BLaER1 (cell line): ENCODE results near the gene CDH1.

Experiments
- H3K27ac ChIP-seq: shearing (Covaris generic); formaldehyde crosslinking; 2 replicates; pipeline ENCODE4 v1.8.1; 2022
- H3K27me3 ChIP-seq: shearing (Covaris generic); formaldehyde crosslinking; 2 replicates; pipeline ENCODE4 v1.8.1; 2022
- H3K36me3 ChIP-seq: shearing (Covaris generic); formaldehyde crosslinking; 2 replicates; pipeline ENCODE4 v1.8.1; 2022
- H3K4me1 ChIP-seq: shearing (Covaris generic); formaldehyde crosslinking; 2 replicates; pipeline ENCODE4 v1.8.1; 2022
- H3K4me2 ChIP-seq: shearing (Covaris generic); formaldehyde crosslinking; 2 replicates; pipeline ENCODE4 v1.8.1; 2022
- H3K4me3 ChIP-seq: shearing (Covaris generic); formaldehyde crosslinking; 2 replicates; pipeline ENCODE4 v1.8.1; 2022
- H3K9ac ChIP-seq: shearing (Covaris generic); formaldehyde crosslinking; 2 replicates; pipeline ENCODE4 v1.8.1; 2022
- H3K9me3 ChIP-seq: shearing (Covaris generic); formaldehyde crosslinking; 2 replicates; pipeline ENCODE4 v1.8.1; 2022
- H4K20me1 ChIP-seq: shearing (Covaris generic); formaldehyde crosslinking; 2 replicates; pipeline ENCODE4 v1.8.1; 2022
- Cebpa-rat ChIP-seq: shearing (Covaris generic); IDR thresholded peaks from 2 replicates; pipeline ENCODE4 v1.8.1; 2022

The CDH1 gene

GRCh38 chr16:68737046-68737729, at the start of gene CDH1:
Gene CDH1, plus strand, starts transcription at chr16:68737292. Its CDS starts 124 bp downstream, at chr16:68737416.
- Histone ChIP-seq H3K9ac (no peak within 1 kb of the TSS), H3K4me2 (no peak within 1 kb of the TSS), H3K27ac (no peak within 1 kb of the TSS)

GRCh38 chr16:68689921-68690320, 47.2 kb upstream of the CDH1 start:
- Histone ChIP-seq H3K4me1 (peaks cover 22% of the 10 kb centered on the region), H3K27ac (no peak overlapping the region), H3K9ac (no peak overlapping the region), H3K27me3 (no peaks in the 10 kb centered on the region; the same call in 1 of the 2 replicates), H3K9me3 (no peaks in the 10 kb centered on the region), H3K4me3 (no peak overlapping the region), H3K4me2 (no peak overlapping the region), H3K36me3 (no peaks in the 10 kb centered on the region), H4K20me1 (no peaks in the 10 kb centered on the region)
- no peak for TF ChIP-seq Cebpa-rat

More at GRCh38 chr16:68737046-68737729, at the start of gene CDH1:
- no peak within 1 kb of the TSS for H3K4me3 ChIP-seq
- no peaks in the 10 kb centered on the region for H3K36me3 ChIP-seq
- no peak for TF ChIP-seq Cebpa-rat
- peaks cover 6% of the 10 kb centered on the region; the same call in 1 of the 2 replicates for H3K9me3 ChIP-seq
- H3K27me3 ChIP-seq, result peaks cover 29% of the 10 kb centered on the region
- H3K4me1 ChIP-seq, result peaks cover 30% of the 10 kb centered on the region
- peaks cover 32% of the 10 kb centered on the region for H4K20me1 ChIP-seq

GRCh38 chr16:68695575-68695974, 41.5 kb upstream of the CDH1 start:
- TF ChIP-seq Cebpa-rat, result no peak
- Histone ChIP-seq H3K9ac (no peak overlapping the region), H3K36me3 (no peaks in the 10 kb centered on the region), H3K4me1 (peaks cover 22% of the 10 kb centered on the region), H3K4me2 (no peak overlapping the region), H4K20me1 (no peaks in the 10 kb centered on the region), H3K4me3 (no peak overlapping the region), H3K27ac (no peak overlapping the region), H3K9me3 (no peaks in the 10 kb centered on the region), H3K27me3 (no peaks in the 10 kb centered on the region)

GRCh38 chr16:68696514-68696913, 40.6 kb upstream of the CDH1 start:
- Histone ChIP-seq H3K27ac (no peak overlapping the region), H3K9ac (no peak overlapping the region), H3K4me1 (peaks cover 19% of the 10 kb centered on the region), H3K36me3 (no peaks in the 10 kb centered on the region), H3K4me3 (no peak overlapping the region), H3K4me2 (no peak overlapping the region), H3K27me3 (no peaks in the 10 kb centered on the region), H4K20me1 (no peaks in the 10 kb centered on the region), H3K9me3 (no peaks in the 10 kb centered on the region)
- TF ChIP-seq Cebpa-rat, result no peak

- H3K4me2 ChIP-seq, result no peak overlapping the region
- H3K9ac ChIP-seq, result no peak overlapping the region
- peaks cover 3% of the 10 kb centered on the region for H3K4me1 ChIP-seq
- no peaks in the 10 kb centered on the region for H4K20me1 ChIP-seq
- no peak overlapping the region for H3K27ac ChIP-seq
- no peak overlapping the region for H3K4me3 ChIP-seq
- no peaks in the 10 kb centered on the region for H3K9me3 ChIP-seq
- TF ChIP-seq Cebpa-rat, result no peak
- H3K36me3 ChIP-seq, result no peaks in the 10 kb centered on the region
- no peaks in the 10 kb centered on the region for H3K27me3 ChIP-seq
Observed at GRCh38 chr16:68698091-68698490, 39.0 kb upstream of the CDH1 start.

GRCh38 chr16:68700120-68700519, 37.0 kb upstream of the CDH1 start:
- no peak overlapping the region for H3K4me3 ChIP-seq
- no peaks in the 10 kb centered on the region for H3K9me3 ChIP-seq
- no peak overlapping the region for H3K27ac ChIP-seq
- no peaks in the 10 kb centered on the region for H3K27me3 ChIP-seq
- no peaks in the 10 kb centered on the region for H3K4me1 ChIP-seq
- H3K4me2 ChIP-seq, result no peak overlapping the region
- H3K9ac ChIP-seq, result no peak overlapping the region
- no peaks in the 10 kb centered on the region for H3K36me3 ChIP-seq
- no peak for TF ChIP-seq Cebpa-rat
- H4K20me1 ChIP-seq, result no peaks in the 10 kb centered on the region

GRCh38 chr16:68700831-68701230, 36.3 kb upstream of the CDH1 start:
- Histone ChIP-seq H3K9ac (no peak overlapping the region), H3K4me3 (no peak overlapping the region), H4K20me1 (no peaks in the 10 kb centered on the region), H3K27ac (no peak overlapping the region), H3K4me2 (no peak overlapping the region), H3K27me3 (no peaks in the 10 kb centered on the region), H3K36me3 (no peaks in the 10 kb centered on the region), H3K4me1 (no peaks in the 10 kb centered on the region), H3K9me3 (no peaks in the 10 kb centered on the region)
- no peak for TF ChIP-seq Cebpa-rat

- no peaks in the 10 kb centered on the region for H3K4me1 ChIP-seq
- no peak overlapping the region for H3K9ac ChIP-seq
- no peak overlapping the region for H3K27ac ChIP-seq
- no peak overlapping the region for H3K4me2 ChIP-seq
- no peaks in the 10 kb centered on the region for H3K9me3 ChIP-seq
- H4K20me1 ChIP-seq, result no peaks in the 10 kb centered on the region
- no peak overlapping the region for H3K4me3 ChIP-seq
- no peak for TF ChIP-seq Cebpa-rat
- no peaks in the 10 kb centered on the region for H3K27me3 ChIP-seq
- no peaks in the 10 kb centered on the region for H3K36me3 ChIP-seq
Observed at GRCh38 chr16:68704232-68704867, 32.7 kb upstream of the CDH1 start.

- H3K27ac ChIP-seq, result no peak overlapping the region
- no peak overlapping the region for H3K4me2 ChIP-seq
- H3K27me3 ChIP-seq, result no peaks in the 10 kb centered on the region
- no peak for TF ChIP-seq Cebpa-rat
- peaks cover 14% of the 10 kb centered on the region for H3K4me1 ChIP-seq
- no peaks in the 10 kb centered on the region for H4K20me1 ChIP-seq
- no peaks in the 10 kb centered on the region for H3K36me3 ChIP-seq
- no peak overlapping the region for H3K9ac ChIP-seq
- H3K4me3 ChIP-seq, result no peak overlapping the region
- no peaks in the 10 kb centered on the region for H3K9me3 ChIP-seq
Observed at GRCh38 chr16:68707340-68708152, 29.5 kb upstream of the CDH1 start.

- Histone ChIP-seq H3K36me3 (no peaks in the 10 kb centered on the region), H3K4me3 (no peak overlapping the region), H4K20me1 (no peaks in the 10 kb centered on the region), H3K27ac (no peak overlapping the region), H3K9ac (no peak overlapping the region), H3K27me3 (no peaks in the 10 kb centered on the region), H3K4me1 (peaks cover 14% of the 10 kb centered on the region), H3K9me3 (no peaks in the 10 kb centered on the region), H3K4me2 (no peak overlapping the region)
- no peak for TF ChIP-seq Cebpa-rat
Observed at GRCh38 chr16:68710211-68710610, 26.9 kb upstream of the CDH1 start.
